K562 (cell line): ENCODE results near the gene CECR2. TPM values are rescaled to one million over a fixed set of nuclear protein-coding genes. Genes with fewer than 3 reads are reported as not detected.

Experiments used
- ATAC-seq: fragments of 200-7000 bp; cut with Tn5 transposase; 3 replicates; pipeline ENCODE4 v1.9.1; 2020; ENCODE audit warnings: moderate library complexity
- BruUV-seq: library from RNA; stranded (reverse); fragments of 400-500 nt; replicated peaks from 2 replicates; lab custom pipeline; 2021; lab: Mats Ljungman, UMichigan
- CTCF ChIA-PET: fragments of 300-600 bp; formaldehyde crosslinking; extraction: SDS; loops from one replicate; lab custom pipeline; 2021; ENCODE audit warnings: low intra/inter-chr PET ratio; lab: Yijun Ruan, JAX
- POLR2A ChIA-PET: fragments of 300-600, 350-650 bp; sonication (Branson Sonifier 250); formaldehyde crosslinking; extraction: SDS; loops from one replicate; lab custom pipeline; 2021; ENCODE audit warnings: antibody characterized with exemption, inconsistent platforms; lab: Yijun Ruan, JAX
- DNase-seq, 4 experiments: peaks; one replicate each; pipeline versions ENCODE4 v3.0.0 to v3.0.0-alpha.2; 2011 to 2018; ENCODE audit warnings: low spot score in 3 of 4, mixed read lengths in 3 of 4; ENCODE audit errors: extremely low read depth in 1 of 4
- FAIRE-seq: peaks from 2 replicates; lab custom pipeline; 2011; peaks lifted over from hg19 to GRCh38; lab: Jason Lieb, UNC
- H2AFZ ChIP-seq: 2 replicates; pipeline ENCODE4 v1.6.0; 2011; ENCODE audit warnings: low read depth, low read length, control low read depth, inconsistent platforms
- H3K27ac ChIP-seq: fragments of 200-600 bp; 3 replicates; pipeline ENCODE4 v1.8.0; 2011; ENCODE audit warnings: low read depth, mild to moderate bottlenecking, control low read depth, inconsistent platforms, low read length, moderate library complexity, mixed read lengths; ENCODE audit errors: extremely low read depth
- H3K27me3 ChIP-seq, 2 experiments: fragments of 300-600 bp in 1 of 2; 2 replicates in 1 of 2; 3 replicates in 1 of 2; pipeline versions ENCODE4 v1.6.0 to v1.8.0; 2011; ENCODE audit warnings: inconsistent platforms in 2 of 2, low read length in 2 of 2, mild to moderate bottlenecking in 1 of 2, mixed read lengths in 1 of 2, moderate library complexity in 1 of 2; ENCODE audit not compliant: control insufficient read depth in 2 of 2, insufficient read depth in 2 of 2
- H3K36me3 ChIP-seq: fragments of 300-600 bp; 3 replicates; pipeline ENCODE4 v1.8.0; 2011; ENCODE audit warnings: mild to moderate bottlenecking, low read length, inconsistent platforms; ENCODE audit not compliant: control insufficient read depth, insufficient read depth
- H3K4me1 ChIP-seq, 2 experiments: fragments of 200-600 bp in 1 of 2; replicated peaks in 1 of 2; 2 replicates in 1 of 2; 3 replicates in 1 of 2; pipeline versions ENCODE4 v1.5.1 to v1.8.0; 2011; ENCODE audit warnings: inconsistent platforms in 2 of 2, low read length in 2 of 2, mild to moderate bottlenecking in 1 of 2, mixed read lengths in 1 of 2, moderate library complexity in 1 of 2; ENCODE audit not compliant: control insufficient read depth in 2 of 2, insufficient read depth in 2 of 2
- H3K4me2 ChIP-seq: 2 replicates; pipeline ENCODE4 v1.6.1; 2011; ENCODE audit warnings: low read length, control low read depth, inconsistent platforms, mixed read lengths; ENCODE audit not compliant: insufficient read depth
- H3K4me3 ChIP-seq: fragments of 200-600 bp; sonication (generic), shearing (Covaris generic); 2 replicates; pipeline ENCODE4 v1.5.1; 2016; ENCODE audit warnings: control low read depth, inconsistent platforms
- H3K79me2 ChIP-seq: fragments of 200-600 bp; 3 replicates; pipeline ENCODE4 v1.8.0; 2011; ENCODE audit warnings: low read length, inconsistent platforms; ENCODE audit not compliant: control insufficient read depth, insufficient read depth
- H3K9ac ChIP-seq, 2 experiments: 2 replicates each; pipeline versions ENCODE4 v1.6.0 to v1.6.1; 2011; ENCODE audit warnings: low read depth in 2 of 2, low read length in 2 of 2, control low read depth in 1 of 2, inconsistent platforms in 1 of 2, mild to moderate bottlenecking in 1 of 2, mixed read lengths in 1 of 2; ENCODE audit not compliant: insufficient read depth in 1 of 2
- H3K9me1 ChIP-seq: one replicate; pipeline ENCODE4 v1.6.0; 2011; ENCODE audit warnings: inconsistent platforms, mild to moderate bottlenecking, low read length, moderate library complexity; ENCODE audit not compliant: control insufficient read depth, insufficient read depth
- H3K9me3 ChIP-seq: replicated peaks from 2 replicates; pipeline ENCODE4 v1.5.1; 2011; ENCODE audit warnings: low read depth, low read length, inconsistent platforms; ENCODE audit not compliant: control insufficient read depth, insufficient read depth
- H4K20me1 ChIP-seq: replicated peaks from 2 replicates; pipeline ENCODE4 v1.6.1; 2011; ENCODE audit warnings: low read length, inconsistent platforms, mixed read lengths; ENCODE audit not compliant: control insufficient read depth, insufficient read depth
- BCOR ChIP-seq: fragments of 450-650 bp; IDR thresholded peaks from 2 replicates; pipeline ENCODE4 v1.6.1; 2016
- CREBBP ChIP-seq: IDR thresholded peaks from one replicate; pipeline ENCODE4 v1.6.1; 2012; ENCODE audit warnings: low read depth, mild to moderate bottlenecking, control low read depth, inconsistent platforms, low read length
- NR4A1 ChIP-seq, 2 experiments: fragments of 250-450 bp in 1 of 2; fragments of 450-650 bp in 1 of 2; sonication (Bioruptor Pico) in 1 of 2; IDR thresholded peaks; 2 replicates each; pipeline versions ENCODE4 v1.4.0 to v1.6.1; 2016 to 2020; ENCODE audit warnings: mild to moderate bottlenecking in 2 of 2, missing compliant biosample characterization in 1 of 2, missing genetic modification characterization in 1 of 2, moderate library complexity in 1 of 2
- OTX1 ChIP-seq: fragments of 450-650 bp; formaldehyde crosslinking; IDR thresholded peaks from 2 replicates; pipeline ENCODE4 v1.4.0; 2022; ENCODE audit warnings: mild to moderate bottlenecking
- TCF7L2 ChIP-seq: fragments of 150-350 bp; IDR thresholded peaks from 2 replicates; pipeline ENCODE4 v1.6.1; 2016; ENCODE audit warnings: low read depth, mild to moderate bottlenecking, low read length, moderate library complexity
- ZNF324 ChIP-seq: fragments of 250-450 bp; sonication (Bioruptor Pico); IDR thresholded peaks from 2 replicates; pipeline ENCODE4 v1.4.0; 2020; ENCODE audit warnings: mild to moderate bottlenecking
- WGBS: fragments of 100-300 bp; shearing (Covaris generic); methylation state at CpG from one replicate; pipeline ENCODE4 v1.1.6; 2016; ENCODE audit warnings: low coverage, mixed read lengths; ENCODE audit not compliant: insufficient coverage; ENCODE audit errors: missing lambda C conversion rate; 5-methylcytosine and 5-hydroxymethylcytosine counted together
- in situ Hi-C: fragments of 300-500 bp; cut with MboI; formaldehyde crosslinking; loops from 4 replicates; pipeline ENCODE4 v1.15.0; 2018; ENCODE audit warnings: inconsistent platforms, mixed read lengths
- intact Hi-C: fragments of 100-400 bp; cut with micrococcal nuclease; formaldehyde crosslinking; loops from 2 replicates; pipeline ENCODE4 v1.14.2; 2022
- polyA plus RNA-seq, 8 experiments: library from polyadenylated mRNA; depleted of rRNA in 4 of 8; stranded (reverse) in 5 of 8; unstranded in 3 of 8; fragments of >200 nt; fragmentation: Nextera tagmentation in 2 of 8; fragmentation: Illumina TruSeq in 1 of 8; extraction: Ambion mirVana in 2 of 8; extraction: Trizol in 1 of 8; gene quantifications; 2 replicates each; pipeline versions ENCODE4 v1.2.1 to v1.2.3, GENCODE V29; 2011 to 2014; ENCODE audit warnings: inconsistent platforms in 1 of 8, missing spikeins in 1 of 8
- total RNA-seq, 7 experiments: library from RNA; depleted of rRNA in 6 of 7; stranded (reverse); fragments of >200 nt in 6 of 7; fragmentation: Illumina TruSeq in 2 of 7; extraction: Trizol in 2 of 7; gene quantifications; 2 replicates each; pipeline versions ENCODE4 v1.2.1 to v1.2.3, GENCODE V29; 2011 to 2021; ENCODE audit warnings: low replicate concordance in 1 of 7
- TF ChIP-seq, protein P1 (sequence below): fragments of 450-650 bp; formaldehyde crosslinking; IDR thresholded peaks from 2 replicates; pipeline ENCODE4 v1.4.0; 2020; ENCODE audit warnings: mild to moderate bottlenecking, moderate library complexity
- TF ChIP-seq, protein P2 (sequence below): fragments of 450-650 bp; IDR thresholded peaks from 2 replicates; pipeline ENCODE4 v1.6.1; 2018; ENCODE audit not compliant: partially characterized antibody

The CECR2 gene
- total and polyA plus RNA-seq, 9 of the 15 experiments (the other 6 are each of a cell fraction or from before 2014, with no cell fraction given), result 0.01 to 1.00 (median 0.27) TPM

- ChIA-PET CTCF (no interaction called here), POLR2A (interaction anchor here (0.5 to 1.3 kb wide), 4 partner anchors 11 to 54 kb away, joined by 3 to 5 read pairs (median 3); partner anchors contain the start of gene CECR2)
- intact Hi-C loops (no loop called here), in situ Hi-C loops (no loop called here)
- H3K9ac ChIP-seq, result no peak overlapping the region
- no peaks in the 10 kb centered on the region for H3K9me3 ChIP-seq
- H4K20me1 ChIP-seq, result no peaks in the 10 kb centered on the region
- no peaks in the 10 kb centered on the region for H3K4me1 ChIP-seq
- FAIRE-seq, result no peak
- no peaks in the 10 kb centered on the region for H3K79me2 ChIP-seq
- BruUV-seq, result no TSS peak
- no peak overlapping the region for H3K27ac ChIP-seq
- WGBS, result 0% methylated on average over 2 of the region's 2 CpGs
- no peak for ATAC-seq
- no peak overlapping the region for H3K4me2 ChIP-seq
- H3K4me3 ChIP-seq, result no peak overlapping the region
- H3K27me3 ChIP-seq, result peaks cover 11 to 22% of the 10 kb centered on the region in 2 experiments; a peak in 2 of 5 replicates
- no peak for DNase-seq
- no peaks in the 10 kb centered on the region for H3K36me3 ChIP-seq
- no peak overlapping the region for H2AFZ ChIP-seq
- TF ChIP-seq, protein P1, sequence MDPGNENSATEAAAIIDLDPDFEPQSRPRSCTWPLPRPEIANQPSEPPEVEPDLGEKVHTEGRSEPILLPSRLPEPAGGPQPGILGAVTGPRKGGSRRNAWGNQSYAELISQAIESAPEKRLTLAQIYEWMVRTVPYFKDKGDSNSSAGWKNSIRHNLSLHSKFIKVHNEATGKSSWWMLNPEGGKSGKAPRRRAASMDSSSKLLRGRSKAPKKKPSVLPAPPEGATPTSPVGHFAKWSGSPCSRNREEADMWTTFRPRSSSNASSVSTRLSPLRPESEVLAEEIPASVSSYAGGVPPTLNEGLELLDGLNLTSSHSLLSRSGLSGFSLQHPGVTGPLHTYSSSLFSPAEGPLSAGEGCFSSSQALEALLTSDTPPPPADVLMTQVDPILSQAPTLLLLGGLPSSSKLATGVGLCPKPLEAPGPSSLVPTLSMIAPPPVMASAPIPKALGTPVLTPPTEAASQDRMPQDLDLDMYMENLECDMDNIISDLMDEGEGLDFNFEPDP (CRISPR knock-in tag), result no peak
- TF ChIP-seq NR4A1 (CRISPR knock-in tag; IDR thresholded peaks at IDR 0.05), result no peak
- no peak for TF ChIP-seq NR4A1 (tag; IDR thresholded peaks at IDR 0.05)
- TF ChIP-seq, protein P2, sequence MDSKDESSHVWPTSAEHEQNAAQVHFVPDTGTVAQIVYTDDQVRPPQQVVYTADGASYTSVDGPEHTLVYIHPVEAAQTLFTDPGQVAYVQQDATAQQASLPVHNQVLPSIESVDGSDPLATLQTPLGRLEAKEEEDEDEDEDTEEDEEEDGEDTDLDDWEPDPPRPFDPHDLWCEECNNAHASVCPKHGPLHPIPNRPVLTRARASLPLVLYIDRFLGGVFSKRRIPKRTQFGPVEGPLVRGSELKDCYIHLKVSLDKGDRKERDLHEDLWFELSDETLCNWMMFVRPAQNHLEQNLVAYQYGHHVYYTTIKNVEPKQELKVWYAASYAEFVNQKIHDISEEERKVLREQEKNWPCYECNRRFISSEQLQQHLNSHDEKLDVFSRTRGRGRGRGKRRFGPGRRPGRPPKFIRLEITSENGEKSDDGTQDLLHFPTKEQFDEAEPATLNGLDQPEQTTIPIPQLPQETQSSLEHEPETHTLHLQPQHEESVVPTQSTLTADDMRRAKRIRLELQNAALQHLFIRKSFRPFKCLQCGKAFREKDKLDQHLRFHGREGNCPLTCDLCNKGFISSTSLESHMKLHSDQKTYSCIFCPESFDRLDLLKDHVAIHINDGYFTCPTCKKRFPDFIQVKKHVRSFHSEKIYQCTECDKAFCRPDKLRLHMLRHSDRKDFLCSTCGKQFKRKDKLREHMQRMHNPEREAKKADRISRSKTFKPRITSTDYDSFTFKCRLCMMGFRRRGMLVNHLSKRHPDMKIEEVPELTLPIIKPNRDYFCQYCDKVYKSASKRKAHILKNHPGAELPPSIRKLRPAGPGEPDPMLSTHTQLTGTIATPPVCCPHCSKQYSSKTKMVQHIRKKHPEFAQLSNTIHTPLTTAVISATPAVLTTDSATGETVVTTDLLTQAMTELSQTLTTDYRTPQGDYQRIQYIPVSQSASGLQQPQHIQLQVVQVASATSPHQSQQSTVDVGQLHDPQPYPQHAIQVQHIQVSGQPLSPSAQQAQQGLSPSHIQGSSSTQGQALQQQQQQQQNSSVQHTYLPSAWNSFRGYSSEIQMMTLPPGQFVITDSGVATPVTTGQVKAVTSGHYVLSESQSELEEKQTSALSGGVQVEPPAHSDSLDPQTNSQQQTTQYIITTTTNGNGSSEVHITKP, result no peak
- TF ChIP-seq CREBBP, result no peak
- no peak for TF ChIP-seq ZNF324
- no peak for TF ChIP-seq OTX1 (CRISPR knock-in tag)
- no peak for TF ChIP-seq TCF7L2
- no peak for TF ChIP-seq BCOR
- no peaks in the 10 kb centered on the region for H3K9me1 ChIP-seq
Observed at GRCh38 chr22:17379944-17380343, 10.7 kb downstream of the CECR2 start.
